NCI-H187 treated with DMSO at 0.1 percent for 48 hours (cell line): Measurements from ENCODE around the gene GJA1.
"Not testable (repeated sequence)": the region's sequence is repeated elsewhere in the genome, so short reads cannot be mapped to it uniquely, and the experiment has no call there.

Source experiments
- DNase-seq: peaks from one replicate; lab custom pipeline; 2025; lab: John Stamatoyannopoulos, UW

GJA1 gene

GRCh38 chr6:121436960-121437850 lies 1.8 kb downstream of the GJA1 start:
- no peak for DNase-seq

- DNase-seq, result no peak
Observed at GRCh38 chr6:121437851-121438651, 2.6 kb downstream of the GJA1 start.

- DNase-seq, result no peak
Observed at GRCh38 chr6:121438869-121439268, 3.4 kb downstream of the GJA1 start.

GRCh38 chr6:121439475-121439874 lies 4.0 kb downstream of the GJA1 start:
- no peak for DNase-seq

GRCh38 chr6:121439926-121440325 lies 4.5 kb downstream of the GJA1 start:
- DNase-seq, result no peak

GRCh38 chr6:121441477-121441876 lies 6.0 kb downstream of the GJA1 start:
- no peak for DNase-seq

- DNase-seq, result no peak
Observed at GRCh38 chr6:121442576-121442975, 7.1 kb downstream of the GJA1 start.

GRCh38 chr6:121443971-121444541 lies 8.6 kb downstream of the GJA1 start:
- no peak for DNase-seq

- not testable (repeated sequence) for DNase-seq
Observed at GRCh38 chr6:121446705-121447104, 11.3 kb downstream of the GJA1 start.

GRCh38 chr6:121447746-121448145 lies 12.3 kb downstream of the GJA1 start:
- not testable (repeated sequence) for DNase-seq

GRCh38 chr6:121448528-121448927 lies 13.1 kb downstream of the GJA1 start:
- DNase-seq, result not testable (repeated sequence)

GRCh38 chr6:121449331-121449730 lies 13.9 kb downstream of the GJA1 start:
- DNase-seq, result no peak

- DNase-seq, result no peak
Observed at GRCh38 chr6:121450242-121450641, 14.8 kb downstream of the GJA1 start.

GRCh38 chr6:121451250-121451649 lies 15.8 kb downstream of the GJA1 start:
- no peak for DNase-seq

GRCh38 chr6:121453191-121453590 lies 17.7 kb downstream of the GJA1 start:
- no peak for DNase-seq

GRCh38 chr6:121460170-121460569 lies 24.7 kb downstream of the GJA1 start:
- DNase-seq, result no peak

- DNase-seq, result no peak
Observed at GRCh38 chr6:121463087-121463486, 27.6 kb downstream of the GJA1 start.

- DNase-seq, result no peak
Observed at GRCh38 chr6:121465101-121465500, 29.7 kb downstream of the GJA1 start.

GRCh38 chr6:121479486-121480098 lies 44.1 kb downstream of the GJA1 start:
- no peak for DNase-seq

- DNase-seq, result no peak
Observed at GRCh38 chr6:121480099-121480713, 44.8 kb downstream of the GJA1 start.

- no peak for DNase-seq
Observed at GRCh38 chr6:121482004-121482693, 46.7 kb downstream of the GJA1 start.
